ENCODE data around the gene DOCK7. TPM values are rescaled to one million over a fixed set of nuclear protein-coding genes. Genes with fewer than 3 reads are reported as not detected.

DOCK7 gene
- total and polyA plus RNA-seq, 2 of the 13 experiments (the other 11 are each of a cell fraction or from before 2014, with no cell fraction given) = 45.7 to 67.2 TPM

DNA sequence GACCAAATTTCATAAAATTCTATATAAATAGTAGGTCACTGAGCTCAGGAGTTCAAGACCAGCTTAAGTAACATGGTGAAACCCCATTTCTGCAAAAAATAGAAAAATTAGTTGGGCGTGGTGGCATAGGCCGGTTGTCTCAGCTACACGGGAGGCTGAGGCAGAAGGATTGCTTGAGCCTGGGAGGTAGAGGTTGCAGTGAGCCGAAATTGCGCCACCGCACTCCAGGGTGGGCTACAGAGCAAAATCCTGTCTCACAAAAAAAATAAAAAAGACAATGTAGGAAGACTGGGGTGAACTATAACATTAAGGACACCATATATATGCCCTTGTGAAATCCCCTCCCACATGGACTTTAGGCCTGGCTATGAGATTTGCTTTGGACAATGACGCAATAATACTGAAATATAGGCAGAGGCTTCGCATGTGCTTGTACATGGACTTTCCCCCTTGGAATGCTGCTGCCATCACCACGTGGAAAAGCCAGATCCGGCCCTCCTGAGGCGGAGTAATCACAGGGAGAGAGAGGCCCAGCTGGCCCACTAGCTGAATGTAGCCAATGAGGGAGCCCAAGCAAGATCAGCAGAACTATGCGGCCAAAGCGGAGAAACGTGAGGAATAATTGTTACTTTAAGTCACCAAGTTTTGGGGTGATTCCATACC lies 264.5 kb downstream of the DOCK7 start (continued):
- TF ChIP-seq, protein P1, sequence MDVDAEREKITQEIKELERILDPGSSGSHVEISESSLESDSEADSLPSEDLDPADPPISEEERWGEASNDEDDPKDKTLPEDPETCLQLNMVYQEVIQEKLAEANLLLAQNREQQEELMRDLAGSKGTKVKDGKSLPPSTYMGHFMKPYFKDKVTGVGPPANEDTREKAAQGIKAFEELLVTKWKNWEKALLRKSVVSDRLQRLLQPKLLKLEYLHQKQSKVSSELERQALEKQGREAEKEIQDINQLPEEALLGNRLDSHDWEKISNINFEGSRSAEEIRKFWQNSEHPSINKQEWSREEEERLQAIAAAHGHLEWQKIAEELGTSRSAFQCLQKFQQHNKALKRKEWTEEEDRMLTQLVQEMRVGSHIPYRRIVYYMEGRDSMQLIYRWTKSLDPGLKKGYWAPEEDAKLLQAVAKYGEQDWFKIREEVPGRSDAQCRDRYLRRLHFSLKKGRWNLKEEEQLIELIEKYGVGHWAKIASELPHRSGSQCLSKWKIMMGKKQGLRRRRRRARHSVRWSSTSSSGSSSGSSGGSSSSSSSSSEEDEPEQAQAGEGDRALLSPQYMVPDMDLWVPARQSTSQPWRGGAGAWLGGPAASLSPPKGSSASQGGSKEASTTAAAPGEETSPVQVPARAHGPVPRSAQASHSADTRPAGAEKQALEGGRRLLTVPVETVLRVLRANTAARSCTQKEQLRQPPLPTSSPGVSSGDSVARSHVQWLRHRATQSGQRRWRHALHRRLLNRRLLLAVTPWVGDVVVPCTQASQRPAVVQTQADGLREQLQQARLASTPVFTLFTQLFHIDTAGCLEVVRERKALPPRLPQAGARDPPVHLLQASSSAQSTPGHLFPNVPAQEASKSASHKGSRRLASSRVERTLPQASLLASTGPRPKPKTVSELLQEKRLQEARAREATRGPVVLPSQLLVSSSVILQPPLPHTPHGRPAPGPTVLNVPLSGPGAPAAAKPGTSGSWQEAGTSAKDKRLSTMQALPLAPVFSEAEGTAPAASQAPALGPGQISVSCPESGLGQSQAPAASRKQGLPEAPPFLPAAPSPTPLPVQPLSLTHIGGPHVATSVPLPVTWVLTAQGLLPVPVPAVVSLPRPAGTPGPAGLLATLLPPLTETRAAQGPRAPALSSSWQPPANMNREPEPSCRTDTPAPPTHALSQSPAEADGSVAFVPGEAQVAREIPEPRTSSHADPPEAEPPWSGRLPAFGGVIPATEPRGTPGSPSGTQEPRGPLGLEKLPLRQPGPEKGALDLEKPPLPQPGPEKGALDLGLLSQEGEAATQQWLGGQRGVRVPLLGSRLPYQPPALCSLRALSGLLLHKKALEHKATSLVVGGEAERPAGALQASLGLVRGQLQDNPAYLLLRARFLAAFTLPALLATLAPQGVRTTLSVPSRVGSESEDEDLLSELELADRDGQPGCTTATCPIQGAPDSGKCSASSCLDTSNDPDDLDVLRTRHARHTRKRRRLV (CRISPR knock-in tag; IDR thresholded peaks at IDR 0.05) = 0 out of 2 replicates have a peak, but pooled peaks have one; percentile 70
- TF ChIP-seq TAF1 (CRISPR knock-in tag; IDR thresholded peaks at IDR 0.05) (peak; percentile 44; the same call in 1 of the 2 replicates), CBFB (CRISPR knock-in tag; IDR thresholded peaks at IDR 0.05) (peak; percentile 70; the same call in 1 of the 2 replicates), ZNF766 (CRISPR knock-in tag; IDR thresholded peaks at IDR 0.05; ENCODE audit: borderline replicate concordance) (peak; percentile 88; the same call in 1 of the 2 replicates), SOX6 (IDR thresholded peaks at IDR 0.05) (no peak), SOX6 (CRISPR knock-in tag; IDR thresholded peaks at IDR 0.05) (peak; percentile 86), MTA1 (CRISPR knock-in tag; IDR thresholded peaks at IDR 0.05; ENCODE audit: borderline replicate concordance) (peak; percentile 74), CEBPG (CRISPR knock-in tag; IDR thresholded peaks at IDR 0.05) (peak; percentile 98), NCOR1 (IDR thresholded peaks at IDR 0.05; ENCODE audit: borderline replicate concordance, low read length) (peak; percentile 87)
- TF ChIP-seq, protein P2, sequence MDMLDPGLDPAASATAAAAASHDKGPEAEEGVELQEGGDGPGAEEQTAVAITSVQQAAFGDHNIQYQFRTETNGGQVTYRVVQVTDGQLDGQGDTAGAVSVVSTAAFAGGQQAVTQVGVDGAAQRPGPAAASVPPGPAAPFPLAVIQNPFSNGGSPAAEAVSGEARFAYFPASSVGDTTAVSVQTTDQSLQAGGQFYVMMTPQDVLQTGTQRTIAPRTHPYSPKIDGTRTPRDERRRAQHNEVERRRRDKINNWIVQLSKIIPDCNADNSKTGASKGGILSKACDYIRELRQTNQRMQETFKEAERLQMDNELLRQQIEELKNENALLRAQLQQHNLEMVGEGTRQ (IDR thresholded peaks at IDR 0.05; ENCODE audit: low read depth, low read length) = 0 out of 2 replicates have a peak, but pooled peaks have one; percentile 26
- TF ChIP-seq, protein P2 (CRISPR knock-in tag; IDR thresholded peaks at IDR 0.05; ENCODE audit: borderline replicate concordance) = peak; percentile 61; the same call in 1 of the 2 replicates
- TF ChIP-seq, protein P3, sequence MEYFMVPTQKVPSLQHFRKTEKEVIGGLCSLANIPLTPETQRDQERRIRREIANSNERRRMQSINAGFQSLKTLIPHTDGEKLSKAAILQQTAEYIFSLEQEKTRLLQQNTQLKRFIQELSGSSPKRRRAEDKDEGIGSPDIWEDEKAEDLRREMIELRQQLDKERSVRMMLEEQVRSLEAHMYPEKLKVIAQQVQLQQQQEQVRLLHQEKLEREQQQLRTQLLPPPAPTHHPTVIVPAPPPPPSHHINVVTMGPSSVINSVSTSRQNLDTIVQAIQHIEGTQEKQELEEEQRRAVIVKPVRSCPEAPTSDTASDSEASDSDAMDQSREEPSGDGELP (IDR thresholded peaks at IDR 0.05; ENCODE audit: borderline replicate concordance, low read depth) = peak; percentile 92
- TF ChIP-seq, protein P4, sequence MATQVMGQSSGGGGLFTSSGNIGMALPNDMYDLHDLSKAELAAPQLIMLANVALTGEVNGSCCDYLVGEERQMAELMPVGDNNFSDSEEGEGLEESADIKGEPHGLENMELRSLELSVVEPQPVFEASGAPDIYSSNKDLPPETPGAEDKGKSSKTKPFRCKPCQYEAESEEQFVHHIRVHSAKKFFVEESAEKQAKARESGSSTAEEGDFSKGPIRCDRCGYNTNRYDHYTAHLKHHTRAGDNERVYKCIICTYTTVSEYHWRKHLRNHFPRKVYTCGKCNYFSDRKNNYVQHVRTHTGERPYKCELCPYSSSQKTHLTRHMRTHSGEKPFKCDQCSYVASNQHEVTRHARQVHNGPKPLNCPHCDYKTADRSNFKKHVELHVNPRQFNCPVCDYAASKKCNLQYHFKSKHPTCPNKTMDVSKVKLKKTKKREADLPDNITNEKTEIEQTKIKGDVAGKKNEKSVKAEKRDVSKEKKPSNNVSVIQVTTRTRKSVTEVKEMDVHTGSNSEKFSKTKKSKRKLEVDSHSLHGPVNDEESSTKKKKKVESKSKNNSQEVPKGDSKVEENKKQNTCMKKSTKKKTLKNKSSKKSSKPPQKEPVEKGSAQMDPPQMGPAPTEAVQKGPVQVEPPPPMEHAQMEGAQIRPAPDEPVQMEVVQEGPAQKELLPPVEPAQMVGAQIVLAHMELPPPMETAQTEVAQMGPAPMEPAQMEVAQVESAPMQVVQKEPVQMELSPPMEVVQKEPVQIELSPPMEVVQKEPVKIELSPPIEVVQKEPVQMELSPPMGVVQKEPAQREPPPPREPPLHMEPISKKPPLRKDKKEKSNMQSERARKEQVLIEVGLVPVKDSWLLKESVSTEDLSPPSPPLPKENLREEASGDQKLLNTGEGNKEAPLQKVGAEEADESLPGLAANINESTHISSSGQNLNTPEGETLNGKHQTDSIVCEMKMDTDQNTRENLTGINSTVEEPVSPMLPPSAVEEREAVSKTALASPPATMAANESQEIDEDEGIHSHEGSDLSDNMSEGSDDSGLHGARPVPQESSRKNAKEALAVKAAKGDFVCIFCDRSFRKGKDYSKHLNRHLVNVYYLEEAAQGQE (IDR thresholded peaks at IDR 0.05; ENCODE audit: borderline replicate concordance in 1 of 2, low read depth in 1 of 2, low read length in 2 of 2) = 0 out of 4 replicates have a peak, but pooled peaks of 1 of the 2 experiments have one; percentile 48

Data from HepG2 (cell line).